IMR-90 (cell line): ENCODE results near the gene FH. TPM values are rescaled to one million over a fixed set of nuclear protein-coding genes. Genes with fewer than 3 reads are reported as not detected.

Source experiments
- ATAC-seq: fragments of 200-7000 bp; cut with Tn5 transposase; 2 replicates; pipeline ENCODE4 v1.9.1; 2020; ENCODE audit warnings: low read depth, mild to moderate bottlenecking, moderate library complexity
- BruUV-seq: library from RNA; stranded (reverse); fragments of 400-500 nt; replicated peaks from 2 replicates; lab custom pipeline; 2021; lab: Mats Ljungman, UMichigan
- CTCF ChIA-PET: fragments of 300-600 bp; formaldehyde crosslinking; extraction: SDS; loops from one replicate; lab custom pipeline; 2021; ENCODE audit warnings: antibody characterized with exemption; lab: Yijun Ruan, JAX
- POLR2A ChIA-PET: fragments of 300-600 bp; sonication (Branson Sonifier 250); formaldehyde crosslinking; loops from one replicate; lab custom pipeline; 2022; ENCODE audit warnings: antibody characterized with exemption; ENCODE audit not compliant: unreplicated experiment; lab: Charles Lee
- DNase-seq: peaks from one replicate; pipeline ENCODE4 v3.0.0; 2013
- H2AFZ ChIP-seq: replicated peaks from 2 replicates; pipeline ENCODE3; 2013; ENCODE audit warnings: low read length, mild to moderate bottlenecking; ENCODE audit not compliant: poor library complexity
- H2AK5ac ChIP-seq: 2 replicates; pipeline ENCODE4 v1.6.1; 2013; ENCODE audit warnings: low read depth, low read length, inconsistent platforms
- H2AK9ac ChIP-seq: replicated peaks from 2 replicates; pipeline ENCODE3; 2013; ENCODE audit warnings: mild to moderate bottlenecking, low read depth, low read length, moderate library complexity; ENCODE audit not compliant: poor library complexity
- H2BK120ac ChIP-seq: 2 replicates; pipeline ENCODE4 v1.6.1; 2013; ENCODE audit warnings: low read depth, low read length, inconsistent platforms
- H2BK15ac ChIP-seq: 3 replicates; pipeline ENCODE4 v1.6.1; 2013; ENCODE audit warnings: low read depth, low read length, inconsistent platforms
- H2BK20ac ChIP-seq: 2 replicates; pipeline ENCODE4 v1.6.1; 2013; ENCODE audit warnings: low read depth, mild to moderate bottlenecking, inconsistent platforms, low read length, moderate library complexity
- H2BK5ac ChIP-seq: 2 replicates; pipeline ENCODE4 v1.6.1; 2013; ENCODE audit warnings: mild to moderate bottlenecking, low read depth, low read length, inconsistent platforms; ENCODE audit not compliant: poor library complexity, severe bottlenecking
- H3K14ac ChIP-seq: replicated peaks from 2 replicates; pipeline ENCODE4 v1.6.1; 2013; ENCODE audit warnings: low read depth, low read length, inconsistent platforms
- H3K18ac ChIP-seq: 2 replicates; pipeline ENCODE4 v1.6.1; 2013; ENCODE audit warnings: low read depth, low read length, control low read depth
- H3K23ac ChIP-seq: 2 replicates; pipeline ENCODE4 v1.6.1; 2013; ENCODE audit warnings: low read depth, low read length, inconsistent platforms
- H3K27ac ChIP-seq: 2 replicates; pipeline ENCODE4 v1.5.1; 2013; ENCODE audit warnings: mild to moderate bottlenecking, control low read depth, low read length; ENCODE audit not compliant: insufficient read depth
- H3K27me3 ChIP-seq: 2 replicates; pipeline ENCODE4 v1.6.1; 2013; ENCODE audit warnings: low read length; ENCODE audit not compliant: control insufficient read depth, insufficient read depth
- H3K36me3 ChIP-seq: 2 replicates; pipeline ENCODE4 v1.6.1; 2013; ENCODE audit warnings: low read length, mixed read lengths; ENCODE audit not compliant: control insufficient read depth, insufficient read depth
- H3K4ac ChIP-seq: 2 replicates; pipeline ENCODE4 v1.6.1; 2013; ENCODE audit warnings: low read depth, low read length, inconsistent platforms
- H3K4me1 ChIP-seq: 2 replicates; pipeline ENCODE4 v1.6.1; 2013; ENCODE audit warnings: low read length, mixed read lengths; ENCODE audit not compliant: control insufficient read depth, insufficient read depth
- H3K4me2 ChIP-seq: 2 replicates; pipeline ENCODE4 v1.6.1; 2013; ENCODE audit warnings: low read depth, mild to moderate bottlenecking, control low read depth, low read length, moderate library complexity
- H3K4me3 ChIP-seq: 2 replicates; pipeline ENCODE4 v1.5.1; 2013; ENCODE audit warnings: low read depth, mild to moderate bottlenecking, control low read depth, low read length, moderate library complexity; ENCODE audit not compliant: insufficient read depth
- H3K56ac ChIP-seq: 2 replicates; pipeline ENCODE4 v1.6.1; 2013; ENCODE audit warnings: low read length, inconsistent platforms; ENCODE audit not compliant: insufficient read depth; ENCODE audit errors: extremely low read depth
- H3K79me1 ChIP-seq, 2 experiments: 2 replicates each; pipeline ENCODE4 v1.6.1; 2013; ENCODE audit warnings: low read length in 2 of 2, inconsistent platforms in 1 of 2, low read depth in 1 of 2
- H3K9ac ChIP-seq: 2 replicates; pipeline ENCODE4 v1.6.1; 2013; ENCODE audit warnings: low read depth, low read length, control low read depth
- H3K9me1 ChIP-seq: 2 replicates; pipeline ENCODE4 v1.6.1; 2013; ENCODE audit warnings: low read length, inconsistent platforms; ENCODE audit not compliant: insufficient read depth
- H3K9me3 ChIP-seq: 2 replicates; pipeline ENCODE4 v1.6.1; 2013; ENCODE audit warnings: low read length; ENCODE audit not compliant: control insufficient read depth, insufficient read depth
- H4K20me1 ChIP-seq: 2 replicates; pipeline ENCODE4 v1.6.1; 2013; ENCODE audit warnings: low read length, inconsistent platforms; ENCODE audit not compliant: insufficient read depth
- H4K5ac ChIP-seq: 2 replicates; pipeline ENCODE4 v1.6.1; 2013; ENCODE audit warnings: mild to moderate bottlenecking, low read depth, low read length, control low read depth
- H4K8ac ChIP-seq, 2 experiments: 2 replicates each; pipeline ENCODE4 v1.6.1; 2013; ENCODE audit warnings: low read depth in 2 of 2, low read length in 2 of 2, control low read depth in 1 of 2, inconsistent platforms in 1 of 2
- H4K91ac ChIP-seq: 2 replicates; pipeline ENCODE4 v1.6.1; 2013; ENCODE audit warnings: low read depth, low read length, inconsistent platforms; ENCODE audit not compliant: insufficient read depth
- BHLHE40 ChIP-seq: fragments of 150-350 bp; IDR thresholded peaks from 2 replicates; pipeline ENCODE4 v1.6.1; 2016; ENCODE audit warnings: mild to moderate bottlenecking, low read depth, low read length
- CEBPB ChIP-seq: IDR thresholded peaks from 2 replicates; pipeline ENCODE4 v1.6.1; 2012; ENCODE audit warnings: low read depth, low read length, improper control_type of control experiment
- CHD1 ChIP-seq: IDR thresholded peaks from 2 replicates; pipeline ENCODE4 v1.6.1; 2012; ENCODE audit warnings: low read depth, low read length, improper control_type of control experiment
- CTCF ChIP-seq: conservative IDR thresholded peaks from 2 replicates; pipeline ENCODE4 v1.5.1; 2012; ENCODE audit warnings: mild to moderate bottlenecking, low read depth, low read length, improper control_type of control experiment
- ELK1 ChIP-seq: fragments of 150-350 bp; IDR thresholded peaks from 2 replicates; pipeline ENCODE4 v1.6.1; 2016; ENCODE audit warnings: low read depth, mild to moderate bottlenecking, low read length, moderate library complexity, borderline replicate concordance
- FOS ChIP-seq: fragments of 150-350 bp; IDR thresholded peaks from 2 replicates; pipeline ENCODE4 v1.6.1; 2016; ENCODE audit warnings: low read depth, low read length
- MAFK ChIP-seq: IDR thresholded peaks from 2 replicates; pipeline ENCODE4 v1.6.1; 2012; ENCODE audit warnings: low read depth, low read length, improper control_type of control experiment
- MAZ ChIP-seq: IDR thresholded peaks from 2 replicates; pipeline ENCODE4 v1.6.1; 2012; ENCODE audit warnings: low read depth, mild to moderate bottlenecking, low read length, improper control_type of control experiment, moderate library complexity, borderline replicate concordance
- MXI1 ChIP-seq: IDR thresholded peaks from 2 replicates; pipeline ENCODE4 v1.6.1; 2012; ENCODE audit warnings: low read depth, mild to moderate bottlenecking, low read length, moderate library complexity, borderline replicate concordance
- NFE2L2 ChIP-seq: fragments of 150-350 bp; IDR thresholded peaks from 2 replicates; pipeline ENCODE4 v1.6.1; 2016; ENCODE audit warnings: low read depth, mild to moderate bottlenecking, low read length
- POLR2A ChIP-seq: IDR thresholded peaks from 2 replicates; pipeline ENCODE4 v1.6.1; 2012; ENCODE audit warnings: mild to moderate bottlenecking, low read depth, low read length
- RAD21 ChIP-seq: IDR thresholded peaks from 2 replicates; pipeline ENCODE4 v1.6.1; 2012; ENCODE audit warnings: low read length, improper control_type of control experiment
- RCOR1 ChIP-seq: IDR thresholded peaks from 2 replicates; pipeline ENCODE4 v1.6.1; 2012; ENCODE audit warnings: mild to moderate bottlenecking, low read length, improper control_type of control experiment; ENCODE audit not compliant: insufficient replicate concordance
- RFX5 ChIP-seq: IDR thresholded peaks from 2 replicates; pipeline ENCODE4 v1.8.0; 2012; ENCODE audit warnings: low read depth, mild to moderate bottlenecking, low read length, moderate library complexity
- SMC3 ChIP-seq: fragments of 150-350 bp; IDR thresholded peaks from 2 replicates; pipeline ENCODE4 v1.6.1; 2016; ENCODE audit warnings: low read depth, mild to moderate bottlenecking, antibody characterized with exemption, low read length, moderate library complexity
- USF2 ChIP-seq: fragments of 150-350 bp; IDR thresholded peaks from 2 replicates; pipeline ENCODE4 v1.6.1; 2017; ENCODE audit warnings: mild to moderate bottlenecking, antibody characterized with exemption, low read length, low read depth
- WGBS, 2 experiments: methylation state at CpG; one replicate each; pipeline versions ENCODE4 v1.1.5 to v1.1.7; 2013; ENCODE audit warnings: missing lambda C conversion rate in 2 of 2; ENCODE audit not compliant: insufficient read length in 1 of 2; ENCODE audit errors: extremely low coverage in 2 of 2; 5-methylcytosine and 5-hydroxymethylcytosine counted together
- dilution Hi-C: fragments of 300-500 bp; cut with HindIII; formaldehyde crosslinking; loops from one replicate; pipeline ENCODE4 v1.14.3; 2018; ENCODE audit warnings: low sequenced_read_pairs; ENCODE audit not compliant: unreplicated experiment
- in situ Hi-C: fragments of 300-500 bp; cut with MboI; formaldehyde crosslinking; loops from 3 replicates; pipeline ENCODE4 v1.14.3; 2019; ENCODE audit warnings: low sequenced_read_pairs, inconsistent platforms, mixed read lengths
- intact Hi-C: fragments of 100-400 bp; cut with micrococcal nuclease; formaldehyde crosslinking; loops from 2 replicates; pipeline ENCODE4 v1.10.0; 2022
- polyA plus RNA-seq, 3 experiments: library from polyadenylated mRNA; depleted of rRNA; stranded (reverse); fragments of >200 nt; gene quantifications; 2 replicates each; pipeline ENCODE4 v1.2.3, GENCODE V29; 2012; ENCODE audit warnings: low replicate concordance in 1 of 3
- total RNA-seq: library from RNA; depleted of rRNA; stranded (reverse); fragments of >200 nt; gene quantifications from 2 replicates; pipeline ENCODE4 v1.2.3, GENCODE V29; 2012

The FH gene
- total and polyA plus RNA-seq, 2 of the 4 experiments (the other 2 are of a cell fraction) = 75.5 to 78.7 TPM

GRCh38 chr1:241503444-241503843 lies 16.1 kb downstream of the FH start:
- Histone ChIP-seq H3K27me3 (no peaks in the 10 kb centered on the region), H4K5ac (no peak overlapping the region), H3K23ac (no peak overlapping the region), H3K18ac (no peak overlapping the region), H2AFZ (no peak overlapping the region), H3K9me1 (no peaks in the 10 kb centered on the region), H2BK120ac (no peak overlapping the region), H3K4me3 (no peak overlapping the region), H3K79me1 (peaks cover 7 to 15% of the 10 kb centered on the region in 2 experiments), H2BK5ac (no peak overlapping the region), H3K9me3 (no peaks in the 10 kb centered on the region), H4K8ac (no peak overlapping the region), H2BK15ac (no peak overlapping the region), H3K27ac (no peak overlapping the region), H2AK9ac (no peak overlapping the region), H3K36me3 (peaks cover 24% of the 10 kb centered on the region), H4K20me1 (no peaks in the 10 kb centered on the region), H3K4ac (no peak overlapping the region), H3K56ac (no peak overlapping the region), H2AK5ac (no peak overlapping the region), H4K91ac (no peak overlapping the region), H3K9ac (no peak overlapping the region), H3K4me2 (no peak overlapping the region), H3K14ac (no peak overlapping the region), H3K4me1 (no peaks in the 10 kb centered on the region), H2BK20ac (no peak overlapping the region)
- in situ Hi-C loops = loop anchor here (25.0 kb wide), 1 partner anchor 1316 kb away; no protein-coding TSS in a partner anchor
- CTCF ChIA-PET = interaction anchor here (0.6 kb wide), 1 partner anchor 574 kb away, joined by 3 read pairs; no protein-coding TSS in a partner anchor
- no CpG with 5 or more reads among the region's 6 CpGs for WGBS, 2 experiments
- no TSS peak for BruUV-seq
- no peak for TF ChIP-seq MAFK
- TF ChIP-seq SMC3 = no peak
- TF ChIP-seq FOS = no peak
- no peak for TF ChIP-seq ELK1
- no peak for TF ChIP-seq RFX5
- TF ChIP-seq CHD1 = no peak
- TF ChIP-seq CEBPB = no peak
- TF ChIP-seq RAD21 = no peak
- TF ChIP-seq BHLHE40 = no peak
- TF ChIP-seq MXI1 = no peak
- no peak for TF ChIP-seq NFE2L2
- no peak for TF ChIP-seq RCOR1
- TF ChIP-seq USF2 = no peak
- TF ChIP-seq POLR2A = no peak
- TF ChIP-seq CTCF = no peak
- TF ChIP-seq MAZ = no peak
- no peak for ATAC-seq
- intact Hi-C loops = loop anchor here (5.0 kb wide), 2 partner anchors 611 to 771 kb away; no protein-coding TSS in a partner anchor
- dilution Hi-C loops = no loop called here
- POLR2A ChIA-PET = no interaction called here
- DNase-seq = no peak
